ENCODE measurements around the gene GTPBP4. TPM values are rescaled to one million over a fixed set of nuclear protein-coding genes. Genes with fewer than 3 reads are reported as not detected.

Gene GTPBP4
- total RNA-seq, 6 experiments from 2014 or later = 6.6 to 18.6 (median 15.4) TPM

- ATAC-seq = no peak
- peaks cover 0 to 77% (median 47%) of the 10 kb centered on the region in 4 donors for H3K36me3 ChIP-seq
- 96% methylated on average over 12 of the region's 12 CpGs for WGBS (ENCODE audit: insufficient coverage, low coverage, low lambda C conversion rate, missing lambda C conversion rate)
Measured at GRCh38 chr10:996031-996430, 7.8 kb downstream of the GTPBP4 start.

GRCh38 chr10:997266-998022 lies 9.2 kb downstream of the GTPBP4 start:
- Histone ChIP-seq H3K4me1 (no peaks in the 10 kb centered on the region), H3K4me3 (no peak overlapping the region), H3K27ac (no peak overlapping the region), H3K36me3 (peaks cover 0 to 91% (median 52%) of the 10 kb centered on the region in 4 donors), H3K9me3 (no peaks in the 10 kb centered on the region), H3K27me3 (no peaks in the 10 kb centered on the region)
- ATAC-seq = no peak
- DNase-seq = no peak
- TF ChIP-seq CTCF (IDR thresholded peaks at IDR 0.05) (no peak), POLR2A (IDR thresholded peaks at IDR 0.05) (no peak)
- intact Hi-C loops (cut with DNase I) = no loop called here
- WGBS (ENCODE audit: insufficient coverage, low coverage, low lambda C conversion rate, missing lambda C conversion rate) = 73% methylated on average over 12 of the region's 19 CpGs

More at GRCh38 chr10:996031-996430, 7.8 kb downstream of the GTPBP4 start:
- intact Hi-C loops (cut with DNase I) = no loop called here
- no peaks in the 10 kb centered on the region for H3K4me1 ChIP-seq
- no peak overlapping the region for H3K27ac ChIP-seq
- TF ChIP-seq POLR2A (IDR thresholded peaks at IDR 0.05) (no peak), CTCF (IDR thresholded peaks at IDR 0.05) (no peak)
- no peak for DNase-seq
- H3K4me3 ChIP-seq = no peak overlapping the region
- H3K27me3 ChIP-seq = no peaks in the 10 kb centered on the region
- H3K9me3 ChIP-seq = no peaks in the 10 kb centered on the region

GRCh38 chr10:1002425-1003006 lies 14.3 kb downstream of the GTPBP4 start:
- intact Hi-C loops (cut with DNase I) = no loop called here
- ATAC-seq = no peak
- peaks cover 0 to 98% (median 57%) of the 10 kb centered on the region in 4 donors for H3K36me3 ChIP-seq
- H3K9me3 ChIP-seq = no peaks in the 10 kb centered on the region
- TF ChIP-seq CTCF (IDR thresholded peaks at IDR 0.05) (no peak), POLR2A (IDR thresholded peaks at IDR 0.05) (no peak)
- no peak for DNase-seq
- no peaks in the 10 kb centered on the region for H3K27me3 ChIP-seq
- WGBS (ENCODE audit: insufficient coverage, low coverage, low lambda C conversion rate, missing lambda C conversion rate) = 96% methylated on average over 5 of the region's 5 CpGs
- H3K27ac ChIP-seq = no peak overlapping the region
- H3K4me1 ChIP-seq = no peaks in the 10 kb centered on the region
- H3K4me3 ChIP-seq = no peak overlapping the region

- intact Hi-C loops (cut with DNase I) = no loop called here
- Histone ChIP-seq H3K4me3 (no peak overlapping the region), H3K4me1 (no peaks in the 10 kb centered on the region), H3K9me3 (no peaks in the 10 kb centered on the region), H3K27ac (no peak overlapping the region), H3K36me3 (peaks cover 0 to 97% (median 54%) of the 10 kb centered on the region in 4 donors), H3K27me3 (no peaks in the 10 kb centered on the region)
- DNase-seq (no peak), ATAC-seq (peak in 1 of 4 donors; percentile 20)
- TF ChIP-seq CTCF (IDR thresholded peaks at IDR 0.05) (no peak), POLR2A (IDR thresholded peaks at IDR 0.05) (no peak)
- WGBS (ENCODE audit: insufficient coverage, low coverage, low lambda C conversion rate, missing lambda C conversion rate) = no CpG with 5 or more reads among the region's 9 CpGs
Measured at GRCh38 chr10:1003884-1004670, 15.8 kb downstream of the GTPBP4 start.

Data from right lobe of liver (tissue), 6 donors.